Measurements from ENCODE around the gene GPRIN3.

GPRIN3 gene

GRCh38 chr4:89215736-89216135, 91.9 kb downstream of the GPRIN3 start:
- ChIA-PET POLR2A (no interaction called here), CTCF (interaction anchor here (0.6 to 0.8 kb wide), 2 partner anchors 56 to 912 kb away, joined by 3 to 6 read pairs; partner anchors contain the start of gene CCSER1)
- no peak for TF ChIP-seq FEZF1 (tag by site-specific recombination; IDR thresholded peaks at IDR 0.05)
- no peak for TF ChIP-seq ZFP37 (tag by site-specific recombination; IDR thresholded peaks at IDR 0.05)
- TF ChIP-seq ZNF701 (tag by site-specific recombination; IDR thresholded peaks at IDR 0.05): no peak
- TF ChIP-seq GFI1B (tag by site-specific recombination; IDR thresholded peaks at IDR 0.05): no peak
- no peak for TF ChIP-seq YY2 (tag by site-specific recombination; IDR thresholded peaks at IDR 0.05)
- no peak for TF ChIP-seq ZNF140 (tag by site-specific recombination; IDR thresholded peaks at IDR 0.05)
- TF ChIP-seq ZBTB10 (tag by site-specific recombination; IDR thresholded peaks at IDR 0.05): no peak
- no peak for TF ChIP-seq ZNF513 (tag by site-specific recombination; IDR thresholded peaks at IDR 0.05)
- no peak for TF ChIP-seq ZNF10 (tag by site-specific recombination; IDR thresholded peaks at IDR 0.05)
- TF ChIP-seq ZBTB17 (tag by site-specific recombination; IDR thresholded peaks at IDR 0.05): no peak
- no peak for TF ChIP-seq TCF7L2 (IDR thresholded peaks at IDR 0.05; ENCODE audit: borderline replicate concordance, low read depth, low read length)
- no peak for TF ChIP-seq ZNF768 (tag by site-specific recombination; IDR thresholded peaks at IDR 0.05)
- TF ChIP-seq ZNF529 (tag by site-specific recombination; IDR thresholded peaks at IDR 0.05; ENCODE audit: insufficient replicate concordance): no peak
- no peak for TF ChIP-seq ZNF138 (tag by site-specific recombination; IDR thresholded peaks at IDR 0.05; ENCODE audit: borderline replicate concordance)
- no peak for TF ChIP-seq ZNF350 (tag by site-specific recombination; IDR thresholded peaks at IDR 0.05)
- Histone ChIP-seq H3K4me1 (ENCODE audit: control insufficient read depth, insufficient read depth, low read length) (no peaks in the 10 kb centered on the region), H3K36me3 (ENCODE audit: control insufficient read depth in 2 of 2, insufficient read depth in 1 of 2, low read length in 2 of 2) (no peaks in the 10 kb centered on the region), H3K27ac (ENCODE audit: extremely low read depth, low read depth, low read length) (no peak overlapping the region), H3K4me3 (ENCODE audit: low read depth, low read length) (no peak overlapping the region), H3K9me3 (ENCODE audit: control insufficient read depth, insufficient read depth, low read depth, low read length) (no peaks in the 10 kb centered on the region)

GRCh38 chr4:89214308-89214707, 93.3 kb downstream of the GPRIN3 start:
- TF ChIP-seq ZNF76 (tag by site-specific recombination; IDR thresholded peaks at IDR 0.05; ENCODE audit: borderline replicate concordance, low read depth) (no peak), KLF8 (tag by site-specific recombination; IDR thresholded peaks at IDR 0.05) (no peak), ZNF658 (tag by site-specific recombination; IDR thresholded peaks at IDR 0.05) (no peak), PBX3 (CRISPR knock-in tag; IDR thresholded peaks at IDR 0.05) (no peak), ZNF843 (tag by site-specific recombination; IDR thresholded peaks at IDR 0.05) (no peak), GLIS2 (tag by site-specific recombination; IDR thresholded peaks at IDR 0.05) (no peak), ZNF169 (tag by site-specific recombination; IDR thresholded peaks at IDR 0.05) (no peak), ZNF221 (tag by site-specific recombination; IDR thresholded peaks at IDR 0.05; ENCODE audit: borderline replicate concordance) (no peak)
- Histone ChIP-seq H3K4me3 (ENCODE audit: low read depth, low read length) (no peak overlapping the region), H3K27ac (ENCODE audit: extremely low read depth, low read depth, low read length) (no peak overlapping the region), H3K4me1 (ENCODE audit: control insufficient read depth, insufficient read depth, low read length) (no peaks in the 10 kb centered on the region), H3K9me3 (ENCODE audit: control insufficient read depth, insufficient read depth, low read depth, low read length) (no peaks in the 10 kb centered on the region), H3K36me3 (ENCODE audit: control insufficient read depth in 2 of 2, insufficient read depth in 1 of 2, low read length in 2 of 2) (no peaks in the 10 kb centered on the region)
- POLR2A ChIA-PET: no interaction called here
- CTCF ChIA-PET: no interaction called here

Measured in HEK293 (cell line).